ENCODE measurements around the gene SYT7.

The SYT7 gene

DNA sequence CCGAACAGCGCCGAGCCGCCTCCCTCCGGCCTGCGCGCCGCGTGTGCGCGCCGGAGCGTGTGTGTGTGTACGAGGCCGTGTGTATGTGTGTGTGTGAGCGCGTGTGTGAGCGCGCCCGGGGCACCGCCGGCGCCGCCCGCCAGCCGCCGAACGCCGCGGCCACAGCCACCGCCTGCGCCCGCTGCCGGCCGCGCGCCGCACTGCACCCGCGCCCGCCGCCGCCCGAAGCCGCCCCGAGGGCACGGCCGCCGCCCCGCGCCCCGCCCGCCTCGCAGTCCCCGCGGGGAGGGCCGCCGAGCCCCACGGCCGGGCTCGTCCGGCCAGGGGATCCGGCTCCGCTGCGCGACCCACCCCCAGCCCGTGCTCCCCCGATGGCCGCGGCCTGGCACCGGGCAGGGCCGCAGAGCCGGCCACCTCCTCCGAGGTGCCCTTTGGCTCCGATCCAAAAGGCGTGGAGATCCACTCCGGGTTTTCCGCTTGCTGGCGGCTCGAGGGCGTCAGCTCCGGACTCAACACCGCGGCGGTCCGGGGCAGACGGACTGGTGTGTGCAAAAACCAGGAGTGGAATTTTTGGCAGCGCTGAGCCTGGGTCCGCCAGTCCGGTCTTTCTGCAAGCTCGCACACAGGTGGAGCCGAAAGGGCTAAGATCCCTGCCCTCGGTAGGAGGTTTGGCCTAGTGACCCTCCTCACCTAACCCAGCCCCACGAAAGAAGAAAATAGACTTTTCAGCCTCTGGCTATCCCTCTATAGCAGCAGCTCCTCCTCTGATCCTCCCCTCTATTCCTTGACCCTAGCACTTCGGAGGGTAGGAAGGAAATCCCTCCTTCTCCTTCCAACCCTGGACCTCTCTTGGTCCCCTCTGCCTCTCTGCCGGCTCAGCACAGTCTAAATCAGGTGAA lies at the start of gene SYT7:
SYT7 (minus strand) TSS at position 47 of the 899 bp plus-strand sequence. CDS start 256 bp downstream, outside the sequence.
- no peaks in the 10 kb centered on the region; the same call in 1 of the 2 replicates for H3K4me1 ChIP-seq (ENCODE audit: control insufficient read depth, insufficient read depth, low read length)
- POLR2A ChIA-PET, result interaction anchor here (1.0 kb wide), 1 partner anchor 152 kb away, joined by 3 read pairs; the partner anchor contains the start of genes CPSF7 and SDHAF2
- peak within 1 kb of the TSS; percentile 37 for H3K4me3 ChIP-seq (ENCODE audit: low read depth, low read length)
- H3K36me3 ChIP-seq (ENCODE audit: control insufficient read depth in 2 of 2, insufficient read depth in 1 of 2, low read length in 2 of 2), result no peaks in the 10 kb centered on the region
- CTCF ChIA-PET, result interaction anchor here (0.7 to 1.7 kb wide), 6 partner anchors 15 to 167 kb away, joined by 3 to 8 read pairs (median 4); no protein-coding TSS in a partner anchor
- H3K27ac ChIP-seq (ENCODE audit: extremely low read depth, low read depth, low read length), result no peak within 1 kb of the TSS; the same call in 1 of the 2 replicates
- no peaks in the 10 kb centered on the region for H3K9me3 ChIP-seq (ENCODE audit: control insufficient read depth, insufficient read depth, low read depth, low read length)
- peak; percentile 74 for TF ChIP-seq KLF10 (tag by site-specific recombination; IDR thresholded peaks at IDR 0.05)
- peak; percentile 69 for TF ChIP-seq ZBTB17 (tag by site-specific recombination; IDR thresholded peaks at IDR 0.05)
- TF ChIP-seq SALL2 (tag by site-specific recombination; IDR thresholded peaks at IDR 0.05; ENCODE audit: borderline replicate concordance), result 0 out of 2 replicates have a peak, but pooled peaks have one; percentile 73
- TF ChIP-seq, protein P1, sequence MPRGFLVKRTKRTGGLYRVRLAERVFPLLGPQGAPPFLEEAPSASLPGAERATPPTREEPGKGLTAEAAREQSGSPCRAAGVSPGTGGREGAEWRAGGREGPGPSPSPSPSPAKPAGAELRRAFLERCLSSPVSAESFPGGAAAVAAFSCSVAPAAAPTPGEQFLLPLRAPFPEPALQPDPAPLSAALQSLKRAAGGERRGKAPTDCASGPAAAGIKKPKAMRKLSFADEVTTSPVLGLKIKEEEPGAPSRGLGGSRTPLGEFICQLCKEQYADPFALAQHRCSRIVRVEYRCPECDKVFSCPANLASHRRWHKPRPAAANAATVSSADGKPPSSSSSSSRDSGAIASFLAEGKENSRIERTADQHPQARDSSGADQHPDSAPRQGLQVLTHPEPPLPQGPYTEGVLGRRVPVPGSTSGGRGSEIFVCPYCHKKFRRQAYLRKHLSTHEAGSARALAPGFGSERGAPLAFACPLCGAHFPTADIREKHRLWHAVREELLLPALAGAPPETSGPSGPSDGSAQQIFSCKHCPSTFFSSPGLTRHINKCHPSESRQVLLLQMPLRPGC (tag by site-specific recombination; IDR thresholded peaks at IDR 0.05), result 0 out of 2 replicates have a peak, but pooled peaks have one; percentile 38
- TF ChIP-seq ZEB2 (tag by site-specific recombination; IDR thresholded peaks at IDR 0.05), result peak; percentile 88
- TF ChIP-seq SCRT2 (tag by site-specific recombination; IDR thresholded peaks at IDR 0.05), result peak; percentile 74
- peak; percentile 97 for TF ChIP-seq KLF7 (tag by site-specific recombination; IDR thresholded peaks at IDR 0.05; ENCODE audit: borderline replicate concordance)
- 0 out of 2 replicates have a peak, but pooled peaks have one; percentile 47 for TF ChIP-seq ZNF394 (tag by site-specific recombination; IDR thresholded peaks at IDR 0.05; ENCODE audit: borderline replicate concordance)
- peak; percentile 57 for TF ChIP-seq ZXDB (tag by site-specific recombination; IDR thresholded peaks at IDR 0.05)
- TF ChIP-seq, protein P2, sequence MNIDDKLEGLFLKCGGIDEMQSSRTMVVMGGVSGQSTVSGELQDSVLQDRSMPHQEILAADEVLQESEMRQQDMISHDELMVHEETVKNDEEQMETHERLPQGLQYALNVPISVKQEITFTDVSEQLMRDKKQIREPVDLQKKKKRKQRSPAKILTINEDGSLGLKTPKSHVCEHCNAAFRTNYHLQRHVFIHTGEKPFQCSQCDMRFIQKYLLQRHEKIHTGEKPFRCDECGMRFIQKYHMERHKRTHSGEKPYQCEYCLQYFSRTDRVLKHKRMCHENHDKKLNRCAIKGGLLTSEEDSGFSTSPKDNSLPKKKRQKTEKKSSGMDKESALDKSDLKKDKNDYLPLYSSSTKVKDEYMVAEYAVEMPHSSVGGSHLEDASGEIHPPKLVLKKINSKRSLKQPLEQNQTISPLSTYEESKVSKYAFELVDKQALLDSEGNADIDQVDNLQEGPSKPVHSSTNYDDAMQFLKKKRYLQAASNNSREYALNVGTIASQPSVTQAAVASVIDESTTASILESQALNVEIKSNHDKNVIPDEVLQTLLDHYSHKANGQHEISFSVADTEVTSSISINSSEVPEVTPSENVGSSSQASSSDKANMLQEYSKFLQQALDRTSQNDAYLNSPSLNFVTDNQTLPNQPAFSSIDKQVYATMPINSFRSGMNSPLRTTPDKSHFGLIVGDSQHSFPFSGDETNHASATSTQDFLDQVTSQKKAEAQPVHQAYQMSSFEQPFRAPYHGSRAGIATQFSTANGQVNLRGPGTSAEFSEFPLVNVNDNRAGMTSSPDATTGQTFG (tag by site-specific recombination; IDR thresholded peaks at IDR 0.05; ENCODE audit: borderline replicate concordance), result peak; percentile 83
- no peak for TF ChIP-seq ZNF24 (tag by site-specific recombination; IDR thresholded peaks at IDR 0.05)
- TF ChIP-seq ZNF701 (tag by site-specific recombination; IDR thresholded peaks at IDR 0.05), result no peak
- TF ChIP-seq GLIS1 (tag by site-specific recombination; IDR thresholded peaks at IDR 0.05), result peak; percentile 53; the same call in 1 of the 2 replicates
- no peak for TF ChIP-seq ZNF292 (tag by site-specific recombination; IDR thresholded peaks at IDR 0.05; ENCODE audit: borderline replicate concordance, low read depth)
- TF ChIP-seq ZFHX2 (tag by site-specific recombination; conservative IDR thresholded peaks at IDR 0.05), result no peak
- TF ChIP-seq ZNF169 (tag by site-specific recombination; IDR thresholded peaks at IDR 0.05), result no peak
- TF ChIP-seq ZBTB11 (tag by site-specific recombination; conservative IDR thresholded peaks at IDR 0.05; ENCODE audit: low read depth), result no peak
- no peak for TF ChIP-seq ZNF521 (tag by site-specific recombination; IDR thresholded peaks at IDR 0.05)
- TF ChIP-seq KLF8 (tag by site-specific recombination; IDR thresholded peaks at IDR 0.05), result peak; percentile 98
- TF ChIP-seq ZBTB44 (tag by site-specific recombination; IDR thresholded peaks at IDR 0.05), result peak; percentile 46; the same call in 1 of the 2 replicates
- TF ChIP-seq ZNF501 (tag by site-specific recombination; IDR thresholded peaks at IDR 0.05), result 0 out of 2 replicates have a peak, but pooled peaks have one; percentile 60
- TF ChIP-seq, protein P3, sequence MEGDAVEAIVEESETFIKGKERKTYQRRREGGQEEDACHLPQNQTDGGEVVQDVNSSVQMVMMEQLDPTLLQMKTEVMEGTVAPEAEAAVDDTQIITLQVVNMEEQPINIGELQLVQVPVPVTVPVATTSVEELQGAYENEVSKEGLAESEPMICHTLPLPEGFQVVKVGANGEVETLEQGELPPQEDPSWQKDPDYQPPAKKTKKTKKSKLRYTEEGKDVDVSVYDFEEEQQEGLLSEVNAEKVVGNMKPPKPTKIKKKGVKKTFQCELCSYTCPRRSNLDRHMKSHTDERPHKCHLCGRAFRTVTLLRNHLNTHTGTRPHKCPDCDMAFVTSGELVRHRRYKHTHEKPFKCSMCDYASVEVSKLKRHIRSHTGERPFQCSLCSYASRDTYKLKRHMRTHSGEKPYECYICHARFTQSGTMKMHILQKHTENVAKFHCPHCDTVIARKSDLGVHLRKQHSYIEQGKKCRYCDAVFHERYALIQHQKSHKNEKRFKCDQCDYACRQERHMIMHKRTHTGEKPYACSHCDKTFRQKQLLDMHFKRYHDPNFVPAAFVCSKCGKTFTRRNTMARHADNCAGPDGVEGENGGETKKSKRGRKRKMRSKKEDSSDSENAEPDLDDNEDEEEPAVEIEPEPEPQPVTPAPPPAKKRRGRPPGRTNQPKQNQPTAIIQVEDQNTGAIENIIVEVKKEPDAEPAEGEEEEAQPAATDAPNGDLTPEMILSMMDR (tag by site-specific recombination; IDR thresholded peaks at IDR 0.05), result peak; percentile 18; the same call in 1 of the 2 replicates
- 0 out of 2 replicates have a peak, but pooled peaks have one; percentile 36 for TF ChIP-seq ZNF76 (tag by site-specific recombination; IDR thresholded peaks at IDR 0.05; ENCODE audit: borderline replicate concordance, low read depth)
